Fibroblast of mammary gland (primary cell): Measurements from ENCODE around the gene TINCR.

Experiments used
- DNase-seq: peaks from one replicate; pipeline ENCODE4 v3.0.0-alpha.2; 2010; ENCODE audit warnings: low read depth
- H3K4me3 ChIP-seq: 2 replicates; pipeline ENCODE4 v1.5.1; 2011; ENCODE audit warnings: low read depth, mild to moderate bottlenecking, low read length, moderate library complexity; ENCODE audit not compliant: control insufficient read depth
- TF ChIP-seq, protein P1 (sequence below): conservative IDR thresholded peaks from 2 replicates; pipeline ENCODE4 v1.5.1; 2011; ENCODE audit warnings: low read depth, low read length, inconsistent platforms; ENCODE audit not compliant: control insufficient read depth, insufficient read depth

TINCR gene

DNA sequence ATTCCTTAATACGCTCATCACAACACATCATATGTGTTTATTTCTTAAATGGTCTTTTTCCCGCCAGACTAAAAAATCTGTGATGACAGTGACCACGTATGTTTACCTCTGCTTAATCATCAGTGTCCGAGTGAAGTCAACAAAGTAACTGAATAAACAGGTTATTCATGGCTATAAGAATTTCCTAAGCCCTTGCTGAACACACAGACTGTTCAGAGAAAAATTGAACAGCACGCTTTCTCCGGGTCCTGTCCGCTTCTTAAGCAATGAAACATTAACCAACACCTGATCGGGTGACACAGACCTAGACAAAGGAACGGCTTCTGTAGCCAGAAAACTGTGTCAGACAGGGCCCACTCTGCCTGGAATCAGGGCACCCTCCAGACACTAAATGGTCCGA, 40.5 kb upstream of the TINCR start:
- TF ChIP-seq, protein P1, sequence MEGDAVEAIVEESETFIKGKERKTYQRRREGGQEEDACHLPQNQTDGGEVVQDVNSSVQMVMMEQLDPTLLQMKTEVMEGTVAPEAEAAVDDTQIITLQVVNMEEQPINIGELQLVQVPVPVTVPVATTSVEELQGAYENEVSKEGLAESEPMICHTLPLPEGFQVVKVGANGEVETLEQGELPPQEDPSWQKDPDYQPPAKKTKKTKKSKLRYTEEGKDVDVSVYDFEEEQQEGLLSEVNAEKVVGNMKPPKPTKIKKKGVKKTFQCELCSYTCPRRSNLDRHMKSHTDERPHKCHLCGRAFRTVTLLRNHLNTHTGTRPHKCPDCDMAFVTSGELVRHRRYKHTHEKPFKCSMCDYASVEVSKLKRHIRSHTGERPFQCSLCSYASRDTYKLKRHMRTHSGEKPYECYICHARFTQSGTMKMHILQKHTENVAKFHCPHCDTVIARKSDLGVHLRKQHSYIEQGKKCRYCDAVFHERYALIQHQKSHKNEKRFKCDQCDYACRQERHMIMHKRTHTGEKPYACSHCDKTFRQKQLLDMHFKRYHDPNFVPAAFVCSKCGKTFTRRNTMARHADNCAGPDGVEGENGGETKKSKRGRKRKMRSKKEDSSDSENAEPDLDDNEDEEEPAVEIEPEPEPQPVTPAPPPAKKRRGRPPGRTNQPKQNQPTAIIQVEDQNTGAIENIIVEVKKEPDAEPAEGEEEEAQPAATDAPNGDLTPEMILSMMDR = no peak
- no peak for DNase-seq

DNA sequence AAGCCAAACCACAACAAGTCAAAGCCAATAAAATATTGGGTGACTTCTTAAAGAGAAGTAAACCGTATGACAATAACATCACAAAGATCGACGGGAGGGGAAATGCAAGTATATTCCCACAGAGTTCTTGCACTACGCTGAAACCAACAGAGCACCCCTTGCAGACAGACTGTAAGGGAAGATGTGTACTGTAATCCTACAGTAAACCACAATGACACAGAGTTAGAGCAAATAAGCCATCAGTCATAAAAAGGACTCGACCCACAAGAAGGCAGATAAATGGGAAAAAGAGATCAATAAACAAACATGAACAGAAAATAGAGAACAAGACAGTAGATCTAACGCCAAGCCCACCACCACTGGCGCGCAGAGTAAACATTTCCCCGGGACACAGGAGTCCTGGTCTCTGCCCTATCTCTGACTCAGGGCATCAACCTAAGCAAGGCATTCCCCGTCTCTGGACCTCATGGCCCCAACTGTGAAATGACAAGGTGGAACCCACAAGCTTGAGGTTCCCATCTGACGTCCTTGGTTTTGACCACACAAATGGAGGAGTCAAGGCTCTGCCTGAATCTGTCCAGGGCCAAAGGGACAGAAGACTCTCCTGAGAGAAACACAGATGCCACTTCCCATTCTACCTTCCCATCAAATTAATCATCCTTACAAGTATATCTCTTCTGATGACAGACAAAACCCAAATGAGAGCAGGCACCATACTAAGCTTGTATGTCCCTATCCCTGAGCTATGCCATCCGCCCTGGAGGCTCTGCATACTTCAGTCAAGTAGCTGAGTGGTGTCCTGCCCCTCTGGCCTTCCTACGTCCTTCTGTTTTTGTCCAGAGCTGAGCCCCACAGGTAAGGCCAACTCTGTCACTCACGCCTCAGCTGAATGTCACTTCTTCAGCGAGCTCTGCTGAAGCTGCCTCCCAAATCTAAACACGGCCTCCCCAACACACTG, 39.8 kb upstream of the TINCR start:
- H3K4me3 ChIP-seq = no peak overlapping the region
- TF ChIP-seq, protein P1 = no peak
- no peak for DNase-seq

More for the DNA sequence above, 40.5 kb upstream of the TINCR start:
- no peak overlapping the region for H3K4me3 ChIP-seq

DNA sequence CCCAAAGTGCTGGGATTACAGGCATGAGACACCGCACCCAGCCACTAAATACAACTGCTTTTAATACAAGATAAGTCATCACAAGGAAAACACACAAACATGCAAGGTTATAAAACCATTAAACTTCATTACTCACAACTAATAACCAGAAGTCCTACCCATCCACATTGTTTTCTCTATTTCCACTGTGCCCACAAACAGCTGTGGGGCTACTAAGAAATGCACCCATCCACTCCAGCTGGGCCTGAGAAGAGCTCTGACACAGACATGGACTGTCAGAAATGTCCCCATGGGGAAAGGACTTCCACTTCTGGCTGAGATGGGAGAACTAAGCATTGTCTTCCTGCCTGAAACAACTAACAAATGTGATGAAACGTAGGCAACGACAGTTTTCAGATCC, 37.6 kb upstream of the TINCR start:
- no peak overlapping the region for H3K4me3 ChIP-seq
- no peak for DNase-seq
- TF ChIP-seq, protein P1 = no peak

DNA sequence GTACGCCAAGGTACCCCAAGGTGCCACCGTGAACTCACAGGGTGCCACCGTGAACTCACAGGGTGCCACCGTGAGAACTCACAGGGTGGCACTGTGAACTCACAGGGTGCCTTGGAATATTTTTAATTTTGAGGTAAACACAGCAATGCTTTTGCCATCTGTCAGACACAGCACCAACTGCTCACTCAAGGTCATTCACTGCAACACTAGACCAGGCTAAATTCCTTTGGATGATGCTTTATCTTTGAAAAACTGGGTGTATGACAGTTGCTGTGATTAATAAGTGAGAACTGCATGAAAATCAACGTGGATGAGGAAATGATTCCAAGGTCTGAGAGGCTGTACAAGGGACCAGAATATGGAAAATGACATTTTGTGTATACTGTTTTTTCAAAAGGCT, 35.9 kb upstream of the TINCR start:
- TF ChIP-seq, protein P1 = no peak
- H3K4me3 ChIP-seq = no peak overlapping the region
- no peak for DNase-seq

DNA sequence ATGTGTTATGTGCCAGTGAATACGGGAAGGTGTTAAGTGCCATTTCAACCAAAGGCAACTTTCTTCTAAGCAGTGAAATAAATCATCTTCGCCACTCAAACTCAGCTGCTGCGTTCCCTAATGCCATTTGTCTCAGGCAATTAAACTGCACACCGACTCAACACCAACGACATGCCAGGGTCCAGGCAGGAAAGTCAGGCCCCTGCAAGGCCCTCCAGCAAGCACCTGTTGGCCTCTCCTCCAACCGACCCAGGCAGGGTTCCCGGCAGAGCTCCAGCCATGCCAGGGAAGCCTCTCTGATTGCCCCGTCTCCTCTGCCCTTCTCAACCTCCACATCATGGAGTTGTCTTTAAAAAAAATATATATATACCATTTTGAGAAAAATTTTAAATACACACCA, 33.0 kb upstream of the TINCR start:
- H3K4me3 ChIP-seq = no peak overlapping the region
- DNase-seq = no peak
- TF ChIP-seq, protein P1 = no peak

DNA sequence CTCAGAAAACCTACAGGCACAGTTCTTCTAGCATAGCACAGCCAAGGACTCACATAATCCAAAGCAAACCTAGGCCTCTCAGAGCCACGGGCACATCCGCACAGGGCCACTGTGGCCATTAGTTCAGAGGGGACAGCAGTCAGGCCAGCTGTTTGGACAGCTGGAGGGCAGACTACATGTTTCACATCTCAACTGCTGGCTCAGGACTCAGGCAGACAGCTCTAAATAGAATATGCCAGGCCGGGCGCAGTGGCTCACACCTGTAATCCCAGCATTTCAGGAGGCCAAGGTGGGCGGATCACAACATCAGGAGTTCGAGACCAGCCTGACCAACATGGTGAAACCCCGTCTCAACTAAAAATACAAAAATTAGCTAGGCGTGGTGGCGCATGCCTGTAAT, 28.0 kb upstream of the TINCR start:
- no peak for DNase-seq
- TF ChIP-seq, protein P1 = no peak
- no peak overlapping the region for H3K4me3 ChIP-seq
